ENCODE data around the gene TXNDC17. TPM values are rescaled to one million over a fixed set of nuclear protein-coding genes. Genes with fewer than 3 reads are reported as not detected.

TXNDC17 gene
- total and polyA plus RNA-seq, 7 donors: 27.5 to 159 (median 41.1) TPM

DNA sequence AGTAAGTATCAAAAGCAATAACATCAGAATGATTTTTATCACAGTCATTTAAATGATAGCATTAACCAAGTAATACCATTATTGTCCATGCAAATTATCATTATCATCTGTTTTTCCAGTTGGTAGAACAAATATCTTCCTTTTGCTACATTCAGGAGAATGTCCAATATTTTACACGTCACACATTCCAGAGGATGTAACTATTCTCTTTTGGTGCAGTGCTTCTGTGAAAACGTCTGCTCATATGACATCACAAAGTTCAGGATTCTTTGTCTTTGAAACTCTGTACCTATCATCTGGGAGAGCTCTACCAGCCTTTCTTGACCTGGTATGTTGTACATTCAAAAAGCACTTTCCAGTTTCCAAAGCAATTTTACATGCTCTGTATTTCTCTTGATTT, 44.3 kb upstream of the TXNDC17 start:
- H3K27me3 ChIP-seq (ENCODE audit: insufficient read depth in 3 of 3, low read length in 2 of 3): peaks cover 0 to 2% (median 0%) of the 10 kb centered on the region in 3 donors

GRCh38 chr17:6596941-6597340, 43.9 kb upstream of the TXNDC17 start:
- H3K27me3 ChIP-seq (ENCODE audit: insufficient read depth in 3 of 3, low read length in 2 of 3): peaks cover 0 to 2% (median 0%) of the 10 kb centered on the region in 3 donors
- peaks cover 7% of the 10 kb centered on the region for H3K4me1 ChIP-seq
- WGBS, 3 donors: 57 to 74% (median 63%) methylated on average over 4 of the region's 4 CpGs
- TF ChIP-seq CTCF (IDR thresholded peaks at IDR 0.05): no peak
- no peak for DNase-seq
- no peak for ATAC-seq
- H3K27ac ChIP-seq: no peak overlapping the region
- no peak overlapping the region for H3K4me3 ChIP-seq
- H3K9me3 ChIP-seq: no peaks in the 10 kb centered on the region
- intact Hi-C loops (cut with DNase I): no loop called here
- H3K36me3 ChIP-seq (ENCODE audit: insufficient read depth in 1 of 2, low read depth in 1 of 2): peaks cover 3 to 49% of the 10 kb centered on the region in 2 donors

More for the DNA sequence above, 44.3 kb upstream of the TXNDC17 start:
- peaks cover 3 to 49% of the 10 kb centered on the region in 2 donors for H3K36me3 ChIP-seq (ENCODE audit: insufficient read depth in 1 of 2, low read depth in 1 of 2)
- no peaks in the 10 kb centered on the region for H3K9me3 ChIP-seq
- 54 to 85% (median 62%) methylated on average over 2 of the region's 2 CpGs for WGBS, 3 donors
- no peak for TF ChIP-seq CTCF (IDR thresholded peaks at IDR 0.05)
- ATAC-seq (no peak), DNase-seq (no peak)
- H3K4me3 ChIP-seq: no peak overlapping the region
- no peak overlapping the region for H3K27ac ChIP-seq
- intact Hi-C loops (cut with DNase I): no loop called here
- peaks cover 7% of the 10 kb centered on the region for H3K4me1 ChIP-seq

- no peak overlapping the region for H3K27ac ChIP-seq
- no peaks in the 10 kb centered on the region for H3K9me3 ChIP-seq
- DNase-seq: no peak
- no peak for TF ChIP-seq CTCF (IDR thresholded peaks at IDR 0.05)
- intact Hi-C loops (cut with DNase I): no loop called here
- ATAC-seq: no peak
- H3K27me3 ChIP-seq (ENCODE audit: insufficient read depth in 3 of 3, low read length in 2 of 3): no peaks in the 10 kb centered on the region
- no peak overlapping the region for H3K4me3 ChIP-seq
- peaks cover 7% of the 10 kb centered on the region for H3K4me1 ChIP-seq
- H3K36me3 ChIP-seq (ENCODE audit: insufficient read depth in 1 of 2, low read depth in 1 of 2): peaks cover 3 to 46% of the 10 kb centered on the region in 2 donors
- 59 to 73% (median 72%) methylated on average over 1 of the region's 1 CpG for whole genome bisulfite sequencing, 3 donors
Observed at GRCh38 chr17:6597727-6598126, 43.1 kb upstream of the TXNDC17 start.

GRCh38 chr17:6599364-6599763, 41.5 kb upstream of the TXNDC17 start:
- Histone ChIP-seq H3K36me3 (ENCODE audit: insufficient read depth in 1 of 2, low read depth in 1 of 2) (peaks cover 3 to 41% of the 10 kb centered on the region in 2 donors), H3K4me1 (peaks cover 7% of the 10 kb centered on the region), H3K27me3 (ENCODE audit: insufficient read depth in 3 of 3, low read length in 2 of 3) (no peaks in the 10 kb centered on the region), H3K4me3 (no peak overlapping the region), H3K27ac (no peak overlapping the region), H3K9me3 (no peaks in the 10 kb centered on the region)
- intact Hi-C loops (cut with DNase I): no loop called here
- TF ChIP-seq CTCF (IDR thresholded peaks at IDR 0.05): no peak
- ATAC-seq (no peak), DNase-seq (no peak)

GRCh38 chr17:6602141-6602540, 38.7 kb upstream of the TXNDC17 start:
- ATAC-seq (no peak), DNase-seq (no peak)
- no peak for TF ChIP-seq CTCF (IDR thresholded peaks at IDR 0.05)
- intact Hi-C loops (cut with DNase I): loop anchor here in 1 of 2 donors (5.0 kb wide), 1 partner anchor 130 kb away; no protein-coding TSS in a partner anchor
- Histone ChIP-seq H3K4me3 (no peak overlapping the region), H3K27me3 (ENCODE audit: insufficient read depth in 3 of 3, low read length in 2 of 3) (no peaks in the 10 kb centered on the region), H3K36me3 (ENCODE audit: insufficient read depth in 1 of 2, low read depth in 1 of 2) (peaks cover 5 to 49% of the 10 kb centered on the region in 2 donors), H3K4me1 (peaks cover 7% of the 10 kb centered on the region), H3K9me3 (no peaks in the 10 kb centered on the region), H3K27ac (no peak overlapping the region)
- WGBS, 3 donors: 90 to 100% (median 96%) methylated on average over 2 of the region's 2 CpGs

Measured in psoas muscle (tissue), 8 donors.